MV-4-11 (cell line): Measurements from ENCODE around the gene CERS6.

ENCODE experiments used
- DNase-seq: peaks from one replicate; lab custom pipeline; 2025; lab: John Stamatoyannopoulos, UW

Gene CERS6

DNA sequence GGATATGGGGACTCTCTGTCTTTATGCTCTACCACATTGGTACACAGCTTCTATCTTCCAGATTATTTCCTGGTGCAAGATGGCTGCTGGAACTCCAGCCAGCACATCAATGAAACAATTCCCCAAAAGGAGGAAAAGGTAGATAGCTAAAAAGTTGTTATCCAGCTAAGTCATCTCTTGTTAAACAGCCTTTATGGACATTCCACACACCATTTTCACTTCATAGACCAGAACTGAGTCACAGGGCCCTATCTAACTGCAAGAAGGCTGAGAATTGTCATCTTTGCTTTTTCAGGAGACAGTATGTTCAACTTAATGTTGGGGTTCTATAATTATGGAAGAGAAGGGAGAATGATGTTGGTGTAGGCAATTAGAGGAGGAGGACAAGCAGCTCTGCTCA is 213.1 kb downstream of the CERS6 start:
- DNase-seq, result no peak

GRCh38 chr2:168670478-168670877 is 214.4 kb downstream of the CERS6 start:
- DNase-seq, result no peak

- no peak for DNase-seq
Observed at GRCh38 chr2:168671932-168672331, 215.9 kb downstream of the CERS6 start.

DNA sequence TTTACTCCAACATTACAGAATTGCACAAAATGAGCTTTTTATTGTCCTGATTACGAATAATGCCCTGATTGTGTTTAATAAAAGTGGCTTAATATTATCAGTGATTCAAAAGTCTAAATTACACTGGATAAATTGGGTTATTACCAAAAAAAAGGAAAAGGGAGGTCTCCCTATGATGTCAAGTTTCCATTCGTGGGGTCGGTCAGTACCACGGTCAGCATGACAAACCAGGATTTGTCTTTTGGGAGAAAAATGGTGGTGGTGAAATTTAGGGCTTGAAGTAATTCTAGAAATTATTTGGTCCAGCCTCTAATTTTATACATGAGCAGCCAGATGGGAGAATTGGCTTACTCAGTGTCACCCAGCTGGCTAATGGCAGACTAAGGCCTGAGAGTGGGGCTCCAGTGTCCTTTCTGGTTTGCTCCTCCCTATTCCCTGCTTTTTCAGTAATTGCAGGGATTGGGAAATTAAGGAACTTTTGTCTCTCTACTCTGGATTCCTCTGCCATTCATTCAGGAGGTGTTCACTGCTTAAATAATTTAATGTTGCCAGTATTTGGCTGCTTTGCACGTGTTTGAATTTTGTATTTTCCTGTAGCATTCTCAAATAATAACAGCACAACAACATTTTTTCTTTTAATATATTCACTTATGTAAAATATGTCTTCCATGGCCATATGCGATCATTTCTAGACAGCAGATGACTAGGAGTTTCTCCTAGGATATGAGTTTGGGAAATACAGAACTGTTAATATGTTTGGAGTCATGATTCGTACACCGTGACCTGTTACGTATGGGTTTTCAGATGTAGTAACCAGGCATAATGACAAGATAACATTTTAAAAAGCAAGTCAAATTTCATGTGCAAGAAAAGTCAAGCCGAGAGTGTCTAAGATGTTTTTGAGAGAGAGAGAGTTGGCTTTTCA is 217.5 kb downstream of the CERS6 start:
- no peak for DNase-seq

- no peak for DNase-seq
Observed at GRCh38 chr2:168678153-168678853, 222.2 kb downstream of the CERS6 start.

GRCh38 chr2:168679081-168679480 is 223.0 kb downstream of the CERS6 start:
- DNase-seq, result peak; percentile 59

DNA sequence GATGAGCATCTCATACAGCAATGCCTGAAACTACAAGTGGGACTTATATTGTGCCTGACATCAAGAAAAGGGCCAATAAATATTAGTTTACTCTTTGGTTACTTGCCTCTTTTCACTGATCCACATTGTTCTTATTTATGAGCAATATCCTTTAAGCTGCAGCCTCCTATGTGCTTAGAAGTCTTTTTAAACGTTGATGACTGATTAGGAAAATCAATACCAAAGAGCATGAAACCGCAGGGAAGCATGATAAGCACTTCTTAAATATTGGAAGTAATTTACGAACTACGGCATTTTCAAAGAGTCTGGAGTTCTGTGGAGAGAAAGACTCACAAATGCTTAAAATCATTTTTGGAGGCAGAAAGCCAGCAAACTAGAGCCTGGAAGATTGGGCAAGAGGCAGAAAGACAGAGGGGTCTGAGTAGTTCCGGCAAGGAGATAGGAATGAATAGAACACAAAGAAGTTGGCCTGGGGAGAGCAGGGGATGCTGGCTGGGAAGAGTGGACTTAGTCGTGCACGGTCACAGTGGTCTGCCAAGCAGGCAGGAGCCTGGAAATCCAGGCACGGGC is 223.8 kb downstream of the CERS6 start:
- no peak for DNase-seq

GRCh38 chr2:168683996-168684395 is 227.9 kb downstream of the CERS6 start:
- no peak for DNase-seq

GRCh38 chr2:168684921-168685599 is 229.0 kb downstream of the CERS6 start:
- no peak for DNase-seq

DNA sequence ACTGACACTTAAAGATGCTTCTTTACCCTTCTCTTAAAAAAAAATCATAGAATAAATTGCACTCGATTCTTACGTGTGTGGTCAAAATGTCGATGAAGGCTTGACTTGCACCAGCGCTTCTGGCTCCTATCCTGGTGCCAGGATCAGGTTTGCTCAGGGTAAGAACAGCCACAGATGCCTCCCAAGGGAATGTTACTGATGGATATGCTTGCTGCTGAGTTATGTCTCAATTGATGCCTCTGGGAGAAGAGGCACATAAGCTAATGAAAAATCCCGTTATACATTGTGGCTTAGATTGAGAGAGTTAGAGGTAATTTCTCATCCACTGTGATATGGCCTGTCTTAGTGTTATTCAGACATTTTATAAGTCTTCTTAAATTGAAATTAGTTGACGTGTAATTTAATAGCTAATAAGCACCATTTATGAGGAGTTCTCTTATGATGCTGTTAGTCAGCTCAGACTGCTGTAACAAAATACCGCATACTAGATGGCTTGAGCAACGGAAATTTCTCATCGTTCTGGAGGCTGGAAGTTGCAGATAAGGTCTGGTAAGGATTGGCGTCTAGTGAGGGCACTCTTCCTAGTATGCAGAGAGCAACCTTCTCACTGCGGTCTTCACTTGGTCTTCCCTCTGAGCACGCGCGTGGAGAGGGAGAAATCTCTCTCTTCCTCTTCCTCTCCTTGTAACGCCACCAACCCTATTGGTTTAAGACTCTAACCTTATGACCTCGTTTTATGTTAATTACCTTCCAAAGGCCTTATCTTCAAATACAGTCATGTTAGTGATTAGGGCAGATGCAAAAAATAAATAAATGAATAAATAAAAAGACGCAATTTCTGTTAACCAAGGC is 229.8 kb downstream of the CERS6 start:
- peak; percentile 85 for DNase-seq

GRCh38 chr2:168686452-168687191 is 230.6 kb downstream of the CERS6 start:
- no peak for DNase-seq

DNA sequence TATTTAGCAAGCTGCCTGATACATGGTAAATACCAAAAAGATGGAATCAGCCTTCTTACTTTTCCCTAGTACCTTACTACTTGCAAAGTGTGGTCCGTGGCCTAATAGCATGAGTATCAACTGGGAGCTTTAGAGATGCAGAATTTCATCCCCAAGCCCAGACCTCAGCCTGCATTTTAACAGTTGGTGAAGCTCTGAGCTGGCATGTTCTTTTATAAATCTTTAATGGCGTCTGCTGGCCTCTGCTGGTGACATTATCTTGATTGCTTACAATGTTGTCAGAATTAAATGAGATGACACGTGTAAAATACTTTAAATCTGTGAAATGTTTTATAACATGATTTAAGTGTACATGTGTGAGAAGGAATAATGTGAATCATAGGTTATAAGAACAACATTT is 231.2 kb downstream of the CERS6 start:
- DNase-seq, result no peak

- DNase-seq, result no peak
Observed at GRCh38 chr2:168690381-168690885, 234.4 kb downstream of the CERS6 start.

DNA sequence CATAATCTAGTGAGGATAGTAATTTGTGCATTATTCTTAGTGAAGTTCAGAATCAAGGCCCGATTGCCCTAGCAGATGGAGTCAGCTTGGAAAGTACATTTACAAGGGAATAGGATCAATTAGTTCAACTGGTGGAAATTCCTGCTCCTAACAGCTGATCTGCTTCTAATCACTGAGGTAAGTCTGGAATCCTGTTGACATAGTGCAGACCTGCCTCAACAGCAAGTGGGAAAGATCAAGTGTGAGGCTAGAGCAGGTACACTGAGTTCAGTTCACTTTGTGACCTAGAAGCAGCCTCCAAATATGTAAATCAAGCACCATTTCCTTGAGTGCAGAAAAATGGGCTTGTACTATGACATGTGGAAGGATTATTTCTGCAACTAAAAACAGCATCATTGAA is 235.1 kb downstream of the CERS6 start:
- DNase-seq, result no peak

DNA sequence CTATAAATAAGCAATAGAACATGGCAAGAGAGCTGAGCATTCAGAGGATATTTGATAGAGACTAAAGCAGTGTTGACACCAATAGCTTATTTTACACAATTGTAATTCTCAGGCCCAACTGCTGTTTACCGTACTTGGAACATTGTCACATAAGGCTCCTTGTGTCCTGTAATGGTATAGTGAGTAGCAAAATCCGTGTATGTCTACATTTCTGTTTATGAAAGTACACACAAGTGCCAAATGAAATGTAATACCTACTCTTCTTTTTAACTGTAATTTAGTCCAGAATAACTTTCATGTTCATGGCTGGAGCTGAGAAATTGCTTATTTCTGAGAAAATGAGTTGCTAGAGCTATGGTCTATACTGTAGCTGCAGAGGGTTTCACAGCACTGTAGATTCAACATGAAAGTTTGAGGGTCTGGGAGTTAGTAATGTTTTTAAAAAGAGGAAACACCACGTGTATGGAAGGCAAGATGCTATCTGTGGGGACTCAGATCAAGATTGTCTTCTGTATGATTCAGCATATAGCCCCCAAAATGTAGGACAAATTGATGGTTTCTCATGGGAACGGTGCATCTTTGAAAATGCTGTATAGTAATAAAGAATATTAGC is 236.2 kb downstream of the CERS6 start:
- DNase-seq, result peak; percentile 6

- DNase-seq, result no peak
Observed at GRCh38 chr2:168694173-168694572, 238.1 kb downstream of the CERS6 start.

DNA sequence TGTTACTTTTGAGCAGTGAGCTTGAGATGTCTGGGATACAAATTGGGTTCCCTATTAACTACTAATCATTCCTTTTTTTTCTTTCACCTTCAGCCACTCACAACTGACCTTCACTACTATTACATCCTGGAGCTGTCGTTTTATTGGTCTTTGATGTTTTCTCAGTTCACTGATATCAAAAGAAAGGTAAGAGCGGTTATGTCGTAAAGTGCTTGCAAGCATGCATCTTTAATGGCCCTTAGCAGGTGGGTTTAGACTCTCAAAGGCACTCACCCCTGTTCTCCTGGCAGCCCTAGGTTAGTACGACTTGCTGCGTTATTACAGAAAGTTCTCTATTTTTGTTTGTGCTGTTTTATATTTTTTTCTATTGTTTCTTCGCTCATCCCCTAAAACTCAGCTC is 238.8 kb downstream of the CERS6 start:
- DNase-seq, result no peak

- no peak for DNase-seq
Observed at GRCh38 chr2:168697668-168698121, 241.6 kb downstream of the CERS6 start.

GRCh38 chr2:168698969-168699368 is 242.9 kb downstream of the CERS6 start:
- no peak for DNase-seq

DNA sequence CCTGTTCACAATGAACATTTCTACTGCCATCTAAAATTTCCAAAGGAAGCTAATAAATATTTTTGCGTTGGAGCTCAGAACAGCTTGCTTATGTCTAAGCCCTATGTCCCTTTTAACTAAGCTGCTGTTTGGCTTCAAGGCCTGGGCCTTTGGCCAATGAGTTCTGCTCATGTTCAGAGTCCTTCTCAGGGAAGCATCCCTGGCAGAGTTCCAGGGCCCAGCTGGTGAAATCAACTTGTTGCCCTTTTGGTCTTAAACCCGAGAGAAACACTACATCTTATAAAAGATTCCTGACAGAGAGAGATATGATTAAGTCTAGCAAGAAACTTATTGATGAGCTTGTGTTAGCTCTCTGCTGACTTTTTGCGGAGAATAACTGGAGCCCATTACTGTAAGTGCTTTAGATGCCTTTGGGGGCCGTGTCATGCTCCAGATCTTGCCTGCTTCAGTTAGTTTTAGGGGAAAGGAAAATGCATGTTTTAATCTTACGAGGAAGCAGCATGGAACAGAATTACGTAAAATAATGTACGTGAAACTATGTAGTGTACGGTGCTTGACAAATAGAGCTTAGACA is 243.9 kb downstream of the CERS6 start:
- no peak for DNase-seq
